Ramos (cell line): Measurements from ENCODE around the gene FAHD1.
"Not testable (repeated sequence)": the region's sequence is repeated elsewhere in the genome, so short reads cannot be mapped to it uniquely, and the experiment has no call there.

Experiments
- in situ Hi-C: fragments of 300-500 bp; cut with MboI; formaldehyde crosslinking; loops from one replicate; pipeline ENCODE4 v1.14.3; 2022; ENCODE audit warnings: low sequenced_read_pairs; ENCODE audit not compliant: unreplicated experiment

Gene FAHD1

DNA sequence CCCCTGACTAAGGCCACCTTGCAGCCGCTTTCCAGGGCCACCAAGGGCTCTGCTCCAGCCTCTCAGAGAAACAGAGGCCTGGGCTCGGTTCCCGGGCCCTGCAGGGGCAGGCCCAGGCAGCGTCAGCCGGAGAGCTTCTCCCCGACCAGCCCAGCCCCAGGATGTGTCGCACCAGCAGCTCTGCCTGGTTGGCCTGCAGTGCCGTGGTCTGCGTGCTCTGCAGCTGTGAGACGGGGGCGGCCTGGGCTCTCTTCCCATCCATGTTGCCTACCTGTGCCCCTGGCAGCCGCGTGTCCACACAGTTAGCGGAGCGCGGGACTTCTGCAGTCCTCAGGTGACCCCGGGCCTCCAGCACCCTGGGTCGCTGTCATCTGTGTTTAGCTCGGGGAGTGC is 38.3 kb upstream of the FAHD1 start:
- in situ Hi-C loops, result no loop called here

DNA sequence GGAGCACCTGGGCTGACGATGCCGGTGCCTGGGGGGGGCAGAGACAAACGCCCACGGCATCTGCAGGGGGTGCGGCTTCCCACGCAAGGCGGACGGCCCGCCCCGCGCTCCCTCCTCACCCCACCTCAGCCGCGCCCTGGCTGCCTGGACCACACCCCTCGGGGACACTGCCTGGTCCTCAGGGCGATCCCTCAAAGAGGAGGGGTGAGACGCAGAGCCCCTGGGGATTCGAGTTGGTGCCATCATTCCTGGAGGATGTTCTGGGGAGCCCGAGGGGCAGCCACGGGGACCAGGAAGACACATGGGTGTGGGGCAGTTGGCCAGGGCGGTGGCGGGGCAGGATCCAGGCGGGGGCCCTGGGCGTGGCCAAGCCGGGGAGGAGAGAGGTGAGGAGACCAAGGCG is 37.4 kb upstream of the FAHD1 start:
- in situ Hi-C loops, result no loop called here

GRCh38 chr16:1790261-1790610 is 36.8 kb upstream of the FAHD1 start:
- in situ Hi-C loops, result no loop called here

- in situ Hi-C loops, result no loop called here
Observed at GRCh38 chr16:1790611-1791255, 36.3 kb upstream of the FAHD1 start.

DNA sequence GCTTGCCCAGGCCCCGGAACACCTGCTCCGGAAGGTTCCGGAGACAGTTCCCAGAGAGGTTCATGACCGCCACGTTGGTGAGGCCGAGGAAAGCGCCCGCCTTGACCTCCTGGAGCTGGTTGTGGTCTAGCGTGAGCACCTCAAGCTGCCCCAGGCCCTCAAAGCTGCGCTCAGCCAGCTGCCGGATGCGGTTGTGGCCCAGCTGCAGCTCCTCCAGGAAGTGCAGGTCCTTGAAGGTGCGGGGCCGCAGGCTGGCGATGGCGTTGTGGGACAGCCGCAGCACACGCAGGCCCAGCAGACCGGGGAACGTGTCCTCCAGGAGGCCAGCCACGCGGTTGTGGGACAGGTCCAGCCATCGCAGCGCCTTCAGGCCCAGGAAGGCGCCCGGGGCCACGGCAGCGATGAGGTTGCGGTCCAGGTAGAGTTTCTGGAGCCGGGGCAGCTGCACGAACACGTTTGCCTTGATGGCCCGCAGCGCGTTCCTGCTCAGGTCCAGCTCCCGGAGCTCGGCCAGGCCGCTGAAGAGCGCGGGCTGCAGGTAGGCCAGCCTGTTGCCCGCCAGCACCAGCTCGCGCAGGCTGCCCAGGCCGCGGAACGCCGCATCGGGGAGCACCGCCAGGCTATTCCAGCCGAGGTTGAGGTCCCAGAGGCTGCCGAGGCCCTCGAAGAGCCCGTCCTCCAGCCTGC is 35.6 kb upstream of the FAHD1 start:
- in situ Hi-C loops, result no loop called here

GRCh38 chr16:1791943-1792812 is 34.8 kb upstream of the FAHD1 start:
- in situ Hi-C loops, result no loop called here

DNA sequence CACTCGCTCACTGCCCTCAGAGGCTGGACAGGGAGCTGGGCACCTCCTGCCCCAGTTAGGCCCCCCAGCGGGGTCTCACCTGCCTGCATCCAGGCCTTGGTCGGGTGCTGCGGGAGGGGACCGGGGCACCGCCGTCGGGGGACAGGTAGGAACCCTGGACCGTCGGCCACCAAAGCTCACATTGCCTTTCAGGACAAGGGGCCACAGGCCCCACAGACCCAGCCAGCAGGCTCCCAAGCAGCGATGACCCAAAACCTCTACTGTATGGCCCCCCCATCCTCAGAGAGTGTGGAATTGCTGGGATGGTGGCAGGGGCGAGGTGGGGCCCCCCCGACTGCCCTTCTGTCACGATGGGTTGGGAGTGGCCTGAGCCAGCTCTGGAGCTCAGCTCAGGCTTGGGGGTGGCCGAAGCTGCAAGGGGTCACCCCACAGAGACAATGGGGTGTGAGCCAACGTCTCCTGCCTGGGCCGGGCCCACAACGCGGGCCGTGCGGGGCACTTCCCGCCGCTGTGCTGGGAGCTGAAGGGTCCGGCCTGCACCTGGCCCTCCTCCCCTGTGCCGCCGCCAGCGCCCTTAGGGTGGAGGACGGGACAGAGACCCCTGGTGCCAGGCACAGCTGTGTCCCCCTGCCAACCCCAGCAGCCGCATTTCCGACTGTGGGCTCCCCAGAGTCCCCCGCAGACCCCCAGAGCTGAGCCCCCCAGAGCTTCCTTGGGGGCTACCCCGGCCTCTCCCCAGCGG is 34.0 kb upstream of the FAHD1 start:
- in situ Hi-C loops, result no loop called here

DNA sequence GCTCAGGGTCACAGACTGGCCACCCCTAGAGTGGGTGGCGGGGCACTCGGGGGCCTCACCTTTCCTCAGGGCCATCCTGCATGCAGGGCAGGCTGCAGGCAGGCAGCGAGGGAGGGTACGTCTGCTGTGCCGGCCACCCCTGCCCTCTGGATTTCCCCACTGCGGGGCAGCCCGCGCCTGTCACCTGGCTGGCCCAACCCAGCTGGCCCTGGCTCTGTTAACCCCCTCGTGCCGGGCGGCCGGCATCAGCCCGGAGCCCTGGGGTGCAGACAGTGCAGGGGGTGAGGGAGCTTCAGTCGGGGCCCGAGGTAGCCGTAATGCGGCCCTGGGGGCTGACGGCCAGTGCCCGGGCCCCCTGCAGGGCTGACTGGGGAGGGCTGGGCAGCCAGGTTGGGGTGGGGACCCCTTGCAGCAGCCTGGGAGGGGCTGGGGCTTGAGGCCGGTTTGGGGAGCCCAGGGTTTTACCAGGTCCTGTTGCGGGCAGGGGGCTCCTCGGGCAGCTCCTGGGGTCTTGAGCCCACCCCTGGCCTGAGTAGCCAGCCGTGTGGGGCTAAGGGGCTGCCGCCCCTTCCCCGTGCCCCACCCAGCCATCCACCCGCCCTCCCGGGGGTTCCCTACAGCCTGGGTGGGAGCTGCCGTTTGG is 33.3 kb upstream of the FAHD1 start, which contains the start of gene IGFALS:
Gene IGFALS (minus strand): TSS at position 128 of the 643 bp plus-strand sequence. CDS start 53 bp downstream, at position 75.
- in situ Hi-C loops, result no loop called here

DNA sequence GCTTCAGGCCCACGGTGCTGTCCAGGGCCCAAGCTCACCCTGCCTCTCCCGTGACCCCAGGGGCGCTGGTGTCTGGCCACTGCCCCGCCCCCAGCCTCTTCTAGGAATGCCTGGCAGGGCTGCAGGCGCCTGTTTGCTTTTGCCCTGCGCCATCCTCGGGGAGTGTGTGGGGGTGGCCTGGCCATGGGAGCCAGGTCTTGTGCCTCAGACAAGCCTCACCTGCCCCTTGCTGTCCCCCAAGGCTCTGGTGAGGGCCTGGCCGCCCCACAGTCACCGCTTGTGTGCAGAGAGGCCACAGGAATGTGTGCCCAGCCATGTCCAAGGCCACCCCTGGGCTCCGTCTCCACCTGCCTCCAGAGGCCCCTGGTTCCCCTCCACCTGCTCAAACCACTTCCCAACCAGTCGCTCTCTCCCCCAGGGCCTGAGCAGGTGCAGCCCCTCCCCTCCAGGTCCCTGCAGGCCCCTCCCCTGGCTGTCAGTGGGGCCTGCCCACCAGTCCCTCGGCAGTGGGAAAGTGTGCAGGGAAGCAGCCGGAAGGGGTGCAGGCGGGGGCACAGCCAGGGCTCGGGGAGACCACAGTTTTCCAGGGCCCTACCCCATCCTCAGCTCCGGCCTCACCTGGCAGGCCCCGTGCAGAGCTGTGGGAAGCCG is 32.7 kb upstream of the FAHD1 start:
- in situ Hi-C loops, result no loop called here

DNA sequence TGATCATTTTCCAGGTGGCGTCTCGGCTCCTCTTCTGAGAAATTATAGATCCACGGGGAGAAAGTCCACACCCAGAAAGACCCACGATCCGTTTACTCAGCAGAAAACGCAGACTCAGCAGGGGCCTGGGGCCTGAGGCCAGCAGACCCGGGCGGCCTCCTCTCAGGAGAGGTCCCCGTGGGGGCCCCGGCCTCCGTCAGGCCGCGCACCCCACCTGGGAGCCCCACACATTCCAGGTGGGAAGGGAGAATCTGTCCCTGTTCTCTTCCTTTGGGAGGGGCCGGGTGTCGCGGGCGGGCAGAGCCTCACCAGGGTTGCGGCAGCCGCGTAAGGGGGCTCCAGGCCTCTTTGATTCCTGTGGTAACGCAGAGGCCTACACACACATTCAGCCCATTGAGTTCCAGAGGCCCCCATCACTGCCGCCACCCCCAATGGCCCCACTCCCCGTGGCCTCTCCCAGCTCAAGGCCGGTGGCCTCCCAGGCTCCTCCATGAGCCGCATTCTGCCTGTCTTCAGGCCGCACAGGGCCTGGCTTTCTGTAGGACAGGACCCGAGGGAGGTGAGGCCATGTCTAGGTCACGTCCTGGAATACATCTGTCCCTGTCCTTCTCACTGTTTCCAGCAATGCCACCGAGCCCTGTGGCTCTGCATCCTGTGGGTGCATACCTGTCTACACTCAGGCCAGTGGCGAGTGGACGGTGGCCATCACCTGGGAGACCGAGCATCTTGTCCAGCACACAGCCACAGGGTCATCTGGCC is 31.9 kb upstream of the FAHD1 start:
- in situ Hi-C loops, result no loop called here

DNA sequence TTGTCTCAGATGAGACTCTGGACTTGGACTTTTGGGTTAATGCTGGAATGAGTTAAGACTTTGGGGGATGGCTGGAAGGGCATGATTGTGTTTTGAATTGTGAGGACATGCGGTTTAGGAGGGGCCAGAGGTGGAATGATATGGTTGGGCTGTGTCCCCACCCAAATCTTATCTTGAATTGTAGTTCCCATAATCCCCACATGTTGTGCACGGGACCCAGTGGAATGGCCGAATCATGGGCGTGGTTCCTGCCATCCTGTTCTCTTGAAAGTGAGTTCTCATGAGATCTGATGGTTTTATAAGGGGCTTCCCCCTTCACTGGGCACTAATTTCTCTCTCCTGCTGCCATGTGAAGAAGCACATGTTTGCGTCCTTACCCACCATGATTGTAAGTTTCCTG is 27.7 kb upstream of the FAHD1 start:
- in situ Hi-C loops, result not testable (repeated sequence)

GRCh38 chr16:1800701-1801100 is 26.3 kb upstream of the FAHD1 start:
- in situ Hi-C loops, result no loop called here

GRCh38 chr16:1807626-1808025 is 19.4 kb upstream of the FAHD1 start:
- in situ Hi-C loops, result no loop called here

DNA sequence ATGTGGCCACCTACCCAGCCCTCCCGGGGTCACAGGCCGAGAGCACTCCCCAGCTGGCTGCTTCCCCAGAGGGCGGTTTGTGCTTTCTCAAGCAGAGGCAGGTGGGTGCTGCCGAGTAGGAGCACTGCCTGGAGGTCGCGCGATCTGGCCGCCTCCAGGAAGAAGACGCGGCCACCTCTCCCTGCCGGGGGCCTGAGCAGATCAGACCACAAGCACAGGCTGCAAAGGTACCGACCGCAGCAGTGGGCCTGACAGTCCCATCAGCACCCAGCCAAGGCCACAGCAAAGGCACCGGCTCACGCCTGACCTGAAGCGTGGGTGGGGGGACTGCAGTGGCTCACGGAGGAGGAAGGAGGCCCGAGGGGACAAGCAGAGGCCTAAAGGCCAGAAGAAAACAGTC is 18.3 kb upstream of the FAHD1 start:
- in situ Hi-C loops, result no loop called here

DNA sequence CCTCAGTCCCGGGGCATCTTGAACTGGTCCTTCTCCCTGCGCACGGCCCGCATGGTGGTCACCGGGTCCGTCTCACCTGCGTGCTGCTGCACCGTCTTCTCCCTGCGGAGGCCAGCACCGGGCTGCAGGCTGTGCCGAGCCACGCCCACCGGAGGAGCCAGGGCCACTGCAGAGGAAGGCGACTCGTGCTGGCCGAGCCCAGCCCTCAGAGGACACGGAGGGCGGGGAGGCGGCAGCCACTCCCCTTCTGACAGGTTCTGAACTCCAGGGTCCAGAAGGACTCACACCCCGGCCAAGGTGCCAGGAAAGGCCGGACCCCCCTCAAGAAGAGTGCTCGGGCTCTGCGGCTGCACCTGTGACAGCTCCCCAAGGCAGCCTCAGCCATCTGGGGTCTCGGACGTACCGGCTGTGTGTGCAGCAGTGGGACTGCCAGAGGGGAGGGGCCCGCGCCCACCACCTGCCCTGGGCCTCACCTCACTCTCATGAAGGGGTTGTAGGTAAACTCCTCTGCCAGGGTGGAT is 17.7 kb upstream of the FAHD1 start:
- in situ Hi-C loops, result no loop called here

GRCh38 chr16:1810106-1810505 is 16.9 kb upstream of the FAHD1 start:
- in situ Hi-C loops, result no loop called here

- in situ Hi-C loops, result no loop called here
Observed at GRCh38 chr16:1810536-1810935, 16.5 kb upstream of the FAHD1 start.

DNA sequence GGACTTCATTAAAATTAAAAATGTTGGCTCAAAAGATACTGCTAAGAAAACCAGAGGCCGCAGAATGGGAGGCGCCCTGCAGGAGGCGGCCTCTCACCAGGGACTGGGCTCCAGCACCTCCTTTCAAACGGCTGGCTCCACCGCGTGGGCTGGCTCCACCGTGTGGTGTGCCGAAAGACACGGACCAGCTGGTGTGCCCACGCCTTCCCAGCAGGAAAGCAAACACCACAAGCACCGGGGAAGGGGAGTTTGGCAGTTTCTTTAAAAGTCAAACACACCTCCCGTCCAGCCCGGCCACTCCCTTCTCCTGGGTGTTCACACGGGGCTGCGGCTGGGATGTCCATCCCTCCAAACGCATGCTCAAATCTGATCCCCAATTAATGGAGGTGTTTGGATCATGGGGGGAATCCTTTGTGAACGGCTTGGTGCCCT is 14.3 kb upstream of the FAHD1 start:
- in situ Hi-C loops, result no loop called here

DNA sequence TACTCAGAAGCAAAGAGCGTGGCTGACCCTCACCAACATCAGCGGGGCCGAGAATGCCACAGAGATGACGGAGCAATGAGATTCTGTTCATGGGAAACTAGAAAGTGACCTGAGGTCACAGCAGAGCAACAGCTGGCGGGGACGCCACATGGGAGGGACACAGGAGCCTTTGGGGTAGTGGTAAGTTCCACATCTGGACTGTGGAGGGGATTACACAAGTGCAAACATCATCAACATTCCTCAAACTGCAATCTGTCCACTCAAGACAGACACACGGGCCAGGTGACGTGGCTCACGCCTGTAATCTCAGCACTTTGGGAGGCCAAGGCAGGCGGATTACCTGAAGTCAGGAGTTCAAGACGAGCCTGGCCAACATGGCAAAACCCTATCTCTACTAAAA is 11.5 kb upstream of the FAHD1 start:
- in situ Hi-C loops, result no loop called here
